Thyroid gland (tissue), 4 donors: ENCODE results near the gene HHATL.

ENCODE experiments used
- CTCF ChIP-seq, 6 experiments: fragments of 200-600 bp in 3 of 6; fragments of 450-650 bp in 3 of 6; sonication (generic) in 3 of 6; IDR thresholded peaks; one replicate each; pipeline ENCODE4 v1.5.1; 2016 to 2019; ENCODE audit warnings: antibody characterized with exemption in 6 of 6, mild to moderate bottlenecking in 2 of 6, inconsistent platforms in 1 of 6, moderate library complexity in 1 of 6
- POLR2A ChIP-seq, 2 donors: fragments of 450-650 bp; IDR thresholded peaks; one replicate each; pipeline ENCODE4 v1.6.1; 2017; ENCODE audit warnings: antibody characterized with exemption in 2 of 2, mild to moderate bottlenecking in 2 of 2, moderate library complexity in 1 of 2

GRCh38 chr3:42690766-42691680 is 11.6 kb downstream of the HHATL start:
- no peak for TF ChIP-seq CTCF (IDR thresholded peaks at IDR 0.05)
- no peak for TF ChIP-seq POLR2A (IDR thresholded peaks at IDR 0.05)
